Muscle layer of colon (tissue), 2 donors: ENCODE measurements around the gene RFX5.
A peak's percentile ranks its signal among the peaks of the same experiment; 100 is the strongest.

Experiments used
- H3K27ac ChIP-seq: one replicate; pipeline ENCODE4 v1.7.0; 2013; ENCODE audit warnings: low read depth, mild to moderate bottlenecking, low read length, moderate library complexity
- H3K27me3 ChIP-seq, 2 donors: one replicate each; pipeline ENCODE4 v1.7.0; 2013; ENCODE audit warnings: low read length in 2 of 2, mild to moderate bottlenecking in 2 of 2; ENCODE audit not compliant: insufficient read depth in 2 of 2, control insufficient read depth in 1 of 2
- H3K36me3 ChIP-seq: one replicate; pipeline ENCODE4 v1.7.0; 2013; ENCODE audit warnings: mild to moderate bottlenecking, low read length; ENCODE audit not compliant: insufficient read depth
- H3K4me1 ChIP-seq: one replicate; pipeline ENCODE4 v1.7.0; 2013; ENCODE audit warnings: mild to moderate bottlenecking, low read length; ENCODE audit not compliant: insufficient read depth
- H3K4me3 ChIP-seq, 2 donors: one replicate each; pipeline ENCODE4 v1.7.0; 2013; ENCODE audit warnings: low read length in 2 of 2, low read depth in 1 of 2, mild to moderate bottlenecking in 1 of 2, moderate library complexity in 1 of 2
- H3K9ac ChIP-seq: one replicate; pipeline ENCODE4 v1.7.0; 2013; ENCODE audit warnings: low read length
- H3K9me3 ChIP-seq: one replicate; pipeline ENCODE4 v1.7.0; 2013; ENCODE audit warnings: mild to moderate bottlenecking, low read length
- donor health status: abdominal sarcoma.
- donor health status: Adenocarcinoma of cecum.

Gene RFX5

DNA sequence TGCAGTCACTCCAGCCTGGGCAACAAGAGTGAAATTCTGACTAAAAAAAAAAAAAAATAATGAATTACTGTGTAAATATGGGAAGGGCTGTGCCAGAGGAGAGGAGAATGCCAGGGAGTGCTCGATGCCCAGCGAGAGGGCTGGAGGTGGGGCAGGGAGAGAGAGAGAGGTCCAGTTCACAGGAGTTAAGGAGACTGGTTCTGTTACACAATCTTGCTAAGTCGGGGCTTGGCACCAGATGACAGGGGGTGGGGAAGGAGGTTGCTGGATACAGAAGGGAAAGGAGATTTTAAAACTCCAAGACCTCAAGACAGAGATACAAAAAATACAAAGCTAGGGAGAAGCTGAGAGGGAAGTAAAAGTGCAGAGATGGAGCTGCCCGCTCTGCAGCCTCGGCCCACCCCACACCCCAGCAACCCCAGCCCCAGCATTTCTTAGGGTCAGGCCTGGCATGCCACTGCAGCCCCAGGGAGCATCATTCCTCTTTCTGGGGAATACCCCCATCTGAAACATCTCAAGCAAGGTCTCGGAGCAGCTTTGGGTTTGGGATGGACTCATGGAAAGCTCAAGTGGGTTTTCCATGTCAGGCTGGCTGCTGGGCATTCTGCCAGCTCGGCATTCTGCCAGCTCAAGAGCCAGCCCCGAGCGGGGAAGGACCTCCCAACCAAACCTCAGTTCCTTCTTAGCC lies 24.5 kb upstream of the RFX5 start:
- no peaks in the 10 kb centered on the region for H3K27me3 ChIP-seq
- peak overlapping the region; percentile 49 to 64 for H3K4me3 ChIP-seq
- H3K9ac ChIP-seq, result peak overlapping the region; percentile 36
- peaks cover 29% of the 10 kb centered on the region for H3K36me3 ChIP-seq
- H3K9me3 ChIP-seq, result no peaks in the 10 kb centered on the region
- H3K27ac ChIP-seq, result peak overlapping the region; percentile 89
- peaks cover 32% of the 10 kb centered on the region for H3K4me1 ChIP-seq

DNA sequence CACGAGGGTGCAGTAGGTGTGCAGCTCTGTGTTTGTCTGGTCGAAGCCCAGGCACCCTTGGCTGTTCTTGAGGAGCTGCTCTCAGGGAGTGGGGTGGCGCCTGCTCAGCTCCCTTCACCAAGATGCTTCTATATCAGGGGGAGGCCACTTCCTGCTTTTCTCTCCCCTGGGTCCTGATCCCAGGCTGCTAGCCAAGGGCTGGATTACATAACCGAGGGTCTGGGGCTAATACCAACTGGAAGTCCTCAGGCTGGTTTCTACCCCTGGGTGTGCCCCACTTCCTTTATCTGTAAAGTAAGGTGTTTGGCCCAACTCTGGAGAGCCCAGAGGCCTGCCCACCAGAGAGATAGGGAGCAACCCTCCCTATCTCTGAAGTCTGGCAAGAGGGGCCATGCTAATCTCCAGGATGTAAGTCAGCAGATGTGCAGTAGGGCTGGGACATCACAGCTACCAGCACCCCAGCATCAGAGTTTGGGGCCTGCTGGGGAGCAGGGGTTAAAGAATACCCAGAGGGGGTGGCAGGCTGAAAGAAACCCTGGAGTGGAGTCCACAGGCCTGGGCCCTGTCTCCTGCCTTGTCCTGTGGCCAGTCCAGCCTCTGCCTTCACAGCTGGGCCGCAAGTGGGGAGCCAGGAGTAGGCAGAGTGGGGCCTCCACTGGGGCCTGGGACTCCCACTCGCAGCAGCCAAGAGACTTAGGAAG lies 23.3 kb upstream of the RFX5 start:
- Histone ChIP-seq H3K9ac (no peak overlapping the region), H3K27ac (peak overlapping the region; percentile 6), H3K4me3 (peak overlapping the region in 1 of 2 donors; percentile 64), H3K9me3 (no peaks in the 10 kb centered on the region), H3K36me3 (peaks cover 40% of the 10 kb centered on the region), H3K4me1 (peaks cover 32% of the 10 kb centered on the region), H3K27me3 (no peaks in the 10 kb centered on the region)

DNA sequence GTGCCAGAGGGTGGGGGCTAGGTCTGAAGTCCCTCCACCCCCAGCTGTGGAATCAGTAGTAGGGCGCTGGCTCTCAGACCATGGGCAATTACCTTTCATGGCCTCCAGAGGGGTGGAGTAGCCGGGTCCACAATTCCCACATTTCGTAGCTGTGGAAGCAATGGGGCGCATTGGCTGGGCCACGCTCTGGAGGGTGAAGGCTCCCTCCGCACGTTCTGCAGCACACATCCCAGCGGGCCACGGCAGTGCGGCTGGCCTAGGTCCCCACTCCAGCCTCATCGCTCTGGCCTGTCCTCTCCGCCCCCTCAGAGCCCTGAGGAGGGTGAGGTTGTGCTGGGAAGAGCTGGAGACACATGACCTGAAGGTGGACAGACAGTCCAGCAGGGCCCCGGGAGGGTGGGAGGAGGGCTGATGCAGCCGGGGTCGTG lies 22.6 kb upstream of the RFX5 start:
- Histone ChIP-seq H3K4me3 (no peak overlapping the region), H3K36me3 (peaks cover 48% of the 10 kb centered on the region), H3K27me3 (no peaks in the 10 kb centered on the region), H3K9ac (no peak overlapping the region), H3K4me1 (peaks cover 32% of the 10 kb centered on the region), H3K9me3 (no peaks in the 10 kb centered on the region), H3K27ac (no peak overlapping the region)

DNA sequence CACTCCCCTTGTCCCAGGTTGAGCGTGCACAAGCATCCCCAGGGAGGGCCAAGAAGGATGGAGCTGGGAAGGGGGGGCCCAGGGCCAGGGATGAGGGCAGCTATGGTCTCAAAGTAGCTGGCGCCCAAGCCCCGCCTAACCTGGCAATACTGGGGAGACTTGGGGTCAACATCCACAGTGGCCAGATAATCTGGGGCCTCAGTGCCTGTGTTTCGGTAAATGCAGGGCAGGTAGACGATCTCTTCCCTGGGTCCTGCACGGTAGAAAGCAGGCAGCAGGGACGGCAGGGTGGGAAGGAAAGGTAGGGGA lies 22.2 kb upstream of the RFX5 start:
- H3K36me3 ChIP-seq, result peaks cover 52% of the 10 kb centered on the region
- no peaks in the 10 kb centered on the region for H3K9me3 ChIP-seq
- H3K27ac ChIP-seq, result no peak overlapping the region
- H3K27me3 ChIP-seq, result no peaks in the 10 kb centered on the region
- H3K9ac ChIP-seq, result no peak overlapping the region
- peaks cover 32% of the 10 kb centered on the region for H3K4me1 ChIP-seq
- no peak overlapping the region for H3K4me3 ChIP-seq

DNA sequence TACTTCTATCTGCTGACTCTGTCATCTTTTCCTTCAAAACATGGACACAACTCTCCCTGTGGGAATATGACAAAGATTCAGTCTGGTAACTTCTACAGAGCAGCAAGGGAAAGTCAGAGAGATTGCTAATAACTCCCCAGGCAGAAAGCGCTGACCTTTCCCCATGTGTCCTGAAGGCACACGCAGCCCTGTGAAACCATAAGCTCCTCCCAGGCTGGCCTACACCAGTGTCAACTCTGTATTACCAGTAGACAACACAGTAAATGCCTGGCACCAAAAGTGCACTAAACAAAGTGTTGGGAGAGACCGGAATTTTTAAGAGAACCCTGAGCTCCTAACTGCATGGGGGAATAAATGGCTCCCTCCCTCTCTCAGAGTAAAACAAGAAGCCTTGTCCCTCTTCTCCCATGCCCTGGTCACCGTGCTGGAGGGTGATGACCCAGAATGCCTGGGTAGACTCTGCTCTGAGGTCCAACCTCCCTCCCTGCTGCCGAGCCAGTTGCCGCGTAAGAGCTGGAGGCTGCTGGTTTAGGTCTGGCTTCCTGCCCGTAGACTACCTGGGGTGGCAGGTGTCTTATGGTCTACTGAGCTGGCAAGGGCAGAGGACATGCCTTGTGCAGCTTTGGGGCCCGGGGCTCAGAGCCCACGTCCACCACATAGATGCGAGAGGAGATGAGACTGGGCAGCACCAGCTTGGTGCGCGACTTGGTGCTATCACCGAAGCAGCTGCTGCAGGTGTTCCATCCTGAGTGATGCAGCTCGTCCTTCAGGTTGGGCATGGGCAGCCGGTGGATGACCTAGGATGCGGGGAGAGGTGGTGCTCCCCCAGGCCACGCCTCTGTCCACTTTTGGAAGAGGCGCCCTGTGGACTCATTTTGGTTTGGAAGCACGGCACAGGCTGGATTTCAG lies 21.6 kb upstream of the RFX5 start:
- H3K9me3 ChIP-seq, result no peaks in the 10 kb centered on the region
- no peak overlapping the region for H3K27ac ChIP-seq
- H3K4me1 ChIP-seq, result peaks cover 32% of the 10 kb centered on the region
- H3K9ac ChIP-seq, result no peak overlapping the region
- no peak overlapping the region for H3K4me3 ChIP-seq
- H3K36me3 ChIP-seq, result peaks cover 58% of the 10 kb centered on the region
- H3K27me3 ChIP-seq, result no peaks in the 10 kb centered on the region

DNA sequence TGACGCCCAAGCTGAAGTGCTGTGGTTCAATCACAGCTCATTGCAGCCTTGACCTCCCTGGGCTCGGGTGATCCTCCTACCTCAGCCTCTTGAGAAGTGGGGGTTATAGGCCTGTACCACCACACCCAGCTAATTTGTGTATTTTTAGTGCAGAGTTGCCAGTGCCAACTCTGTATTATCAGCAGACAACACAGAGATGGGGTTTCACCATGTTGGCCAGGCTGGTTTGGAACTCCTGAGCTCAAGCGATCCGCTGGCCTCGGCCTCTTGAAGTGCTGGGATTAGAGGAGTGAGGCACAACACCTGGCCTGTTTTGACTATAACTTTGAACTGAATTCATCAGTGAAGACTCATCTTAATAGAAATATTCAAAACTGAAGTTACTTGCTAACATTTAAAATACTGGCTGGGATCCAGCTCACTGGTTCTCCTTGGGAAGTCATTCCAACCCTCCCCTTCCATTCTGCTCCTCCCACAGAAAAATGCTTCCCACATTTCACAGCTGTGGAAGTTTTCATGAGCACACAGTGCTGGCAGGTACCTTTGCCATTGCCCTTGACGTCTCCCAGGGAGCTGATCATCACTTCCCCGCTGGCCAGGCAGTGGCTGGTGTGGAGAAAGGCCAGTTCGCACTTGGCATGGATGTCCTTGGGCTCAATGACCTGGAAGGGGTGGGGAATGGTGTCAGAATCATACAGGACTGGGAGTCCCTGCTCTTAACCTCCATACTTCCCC lies 20.8 kb upstream of the RFX5 start:
- Histone ChIP-seq H3K36me3 (peaks cover 58% of the 10 kb centered on the region), H3K9me3 (no peaks in the 10 kb centered on the region), H3K4me1 (peaks cover 32% of the 10 kb centered on the region), H3K4me3 (no peak overlapping the region), H3K27ac (no peak overlapping the region), H3K9ac (no peak overlapping the region), H3K27me3 (no peaks in the 10 kb centered on the region)

DNA sequence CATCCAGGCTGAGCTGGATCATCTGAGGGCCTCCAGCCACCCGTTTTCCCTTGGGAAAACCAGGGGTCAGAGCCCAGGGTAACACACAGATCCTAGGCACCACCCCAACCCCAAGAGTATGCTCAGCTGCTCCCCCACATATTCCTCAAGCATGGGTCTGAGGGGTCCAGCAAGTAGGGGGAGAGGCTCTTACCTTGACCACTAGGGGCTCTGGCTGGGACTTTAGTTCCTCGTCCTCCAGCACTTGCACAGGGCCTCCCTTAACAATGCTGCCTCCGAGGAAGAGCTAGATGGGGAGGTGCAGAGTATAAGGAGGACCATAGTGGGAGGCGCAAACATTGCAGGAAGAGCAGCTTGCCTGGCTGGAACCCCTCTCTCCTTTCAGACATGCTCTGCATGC lies 17.9 kb upstream of the RFX5 start:
- Histone ChIP-seq H3K4me1 (peaks cover 17% of the 10 kb centered on the region), H3K9me3 (no peaks in the 10 kb centered on the region), H3K9ac (no peak overlapping the region), H3K27ac (no peak overlapping the region), H3K27me3 (no peaks in the 10 kb centered on the region), H3K36me3 (peaks cover 58% of the 10 kb centered on the region), H3K4me3 (no peak overlapping the region)

DNA sequence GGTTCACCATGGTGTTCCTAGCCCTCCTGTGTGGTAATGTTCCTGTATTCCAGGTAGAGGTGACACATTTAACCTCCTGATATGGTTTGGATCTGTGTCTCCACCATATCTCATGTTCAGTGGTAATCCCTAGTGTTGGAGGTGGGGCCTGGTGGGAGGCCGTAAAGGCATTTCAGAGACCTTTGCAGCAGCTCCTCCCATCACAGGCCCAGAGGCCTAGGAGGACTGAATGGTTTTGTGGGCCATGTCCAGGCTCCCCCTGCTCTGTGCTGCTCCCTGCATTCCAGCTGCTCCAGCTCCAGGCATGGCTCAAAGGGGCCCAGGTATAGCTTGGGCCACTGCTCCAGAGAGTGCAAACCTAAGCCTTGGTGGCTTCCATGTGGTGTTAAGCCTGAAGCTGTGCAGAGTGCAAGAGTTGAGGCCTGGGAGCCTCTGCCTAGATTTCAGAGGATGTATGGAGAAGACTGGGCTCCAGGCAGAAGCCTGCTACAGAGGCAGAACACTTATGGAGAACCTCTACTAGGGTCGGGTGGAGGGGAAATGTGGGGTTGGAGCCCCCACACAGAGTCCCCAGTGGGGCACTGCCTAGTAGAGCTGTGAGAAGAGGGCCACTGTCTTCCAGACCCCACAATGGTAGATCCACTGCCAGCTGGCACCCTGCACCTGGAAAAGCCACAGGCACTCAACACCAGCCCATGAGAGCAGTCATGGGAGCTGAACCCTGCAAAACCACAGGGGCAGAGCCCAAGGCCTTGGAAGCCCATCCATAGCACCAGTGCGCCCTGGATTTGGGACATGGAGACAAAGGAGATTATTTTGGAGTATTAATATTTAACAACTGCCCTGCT lies 15.5 kb upstream of the RFX5 start:
- H3K4me1 ChIP-seq, result peaks cover under 1% of the 10 kb centered on the region
- no peak overlapping the region for H3K27ac ChIP-seq
- H3K4me3 ChIP-seq, result no peak overlapping the region
- peaks cover 37% of the 10 kb centered on the region for H3K36me3 ChIP-seq
- H3K9me3 ChIP-seq, result no peaks in the 10 kb centered on the region
- H3K9ac ChIP-seq, result no peak overlapping the region
- H3K27me3 ChIP-seq, result no peaks in the 10 kb centered on the region

DNA sequence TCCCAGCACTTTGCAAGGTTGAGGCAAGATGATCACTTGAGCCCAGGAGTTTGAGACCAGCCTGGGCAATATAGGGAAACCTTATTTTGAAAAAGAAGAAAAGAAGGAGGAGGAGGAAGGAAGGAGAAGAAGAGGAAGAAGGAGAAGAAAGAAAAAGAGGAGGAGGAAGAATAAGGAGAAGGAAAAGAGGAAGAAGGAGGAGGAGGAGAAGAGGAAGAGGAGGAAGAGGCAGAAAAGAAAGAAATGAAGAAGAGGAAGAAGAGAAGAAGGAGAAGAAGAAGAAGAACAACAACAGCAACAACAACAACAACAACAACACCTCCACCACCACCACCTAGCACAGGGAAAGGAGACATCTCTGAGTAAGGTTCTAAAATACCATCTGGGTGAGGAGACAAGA lies 14.8 kb upstream of the RFX5 start:
- no peak overlapping the region for H3K27ac ChIP-seq
- H3K36me3 ChIP-seq, result peaks cover 33% of the 10 kb centered on the region
- H3K27me3 ChIP-seq, result no peaks in the 10 kb centered on the region
- H3K4me3 ChIP-seq, result no peak overlapping the region
- H3K4me1 ChIP-seq, result no peaks in the 10 kb centered on the region
- no peaks in the 10 kb centered on the region for H3K9me3 ChIP-seq
- H3K9ac ChIP-seq, result no peak overlapping the region

DNA sequence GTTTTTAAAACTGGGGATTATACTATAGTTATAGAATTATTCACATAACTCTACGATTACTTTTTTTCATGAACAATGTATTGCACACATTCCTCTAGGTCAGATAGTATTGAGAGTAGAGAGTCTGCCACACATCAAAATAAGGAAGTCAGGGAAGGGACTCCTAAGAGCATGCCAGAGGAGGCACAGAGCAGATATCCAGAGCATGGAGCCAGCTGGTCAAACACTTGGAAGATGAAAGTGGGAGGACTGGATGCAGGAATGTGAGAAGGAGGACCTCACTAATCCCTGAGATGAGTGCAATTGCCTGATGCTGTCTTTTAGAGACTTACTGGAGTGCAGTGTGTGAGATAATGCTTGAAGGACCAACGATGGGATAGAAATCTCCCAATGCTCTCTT lies 9.6 kb upstream of the RFX5 start:
- Histone ChIP-seq H3K4me1 (no peaks in the 10 kb centered on the region), H3K27ac (no peak overlapping the region), H3K36me3 (no peaks in the 10 kb centered on the region), H3K4me3 (no peak overlapping the region), H3K27me3 (no peaks in the 10 kb centered on the region), H3K9ac (no peak overlapping the region), H3K9me3 (no peaks in the 10 kb centered on the region)
